Measurements from ENCODE around the gene PLK1. TPM values are rescaled to one million over a fixed set of nuclear protein-coding genes. Genes with fewer than 3 reads are reported as not detected.
"Not testable (repeated sequence)": the region's sequence is repeated elsewhere in the genome, so short reads cannot be mapped to it uniquely, and the experiment has no call there.

The PLK1 gene
- polyA plus RNA-seq (ENCODE audit: insufficient read length) = 38.8 TPM
- long read RNA-seq, donor 1, partial matches to known transcripts = 5 of 9 reads
- long read RNA-seq, donor 1, other reads (novel, unspliced or antisense) = 0 of 9 reads
- long read RNA-seq, donor 2, full-length matches to known transcripts = 10 of 10 reads
- long read RNA-seq, donor 2, partial matches to known transcripts = 0 of 10 reads
- long read RNA-seq, donor 2, other reads (novel, unspliced or antisense) = 0 of 10 reads
- long read RNA-seq, donor 3, partial matches to known transcripts = 0 of 3 reads
- long read RNA-seq, donor 3, other reads (novel, unspliced or antisense) = 0 of 3 reads
- long read RNA-seq, donor 4 = 0 reads
- long read RNA-seq, donor 5, full-length matches to known transcripts = 10 of 10 reads
- long read RNA-seq, donor 5, partial matches to known transcripts = 0 of 10 reads
- long read RNA-seq, donor 5, other reads (novel, unspliced or antisense) = 0 of 10 reads
- long read RNA-seq, donor 6, transcript PLK1-201 (10 exons, 2,227 nt) = major isoform, 7 of 12 reads
- long read RNA-seq, donor 6, partial matches to known transcripts = 5 of 12 reads
- long read RNA-seq, donor 6, other reads (novel, unspliced or antisense) = 0 of 12 reads
- long read RNA-seq, donor 7, transcript PLK1-201 (10 exons, 2,227 nt) = major isoform, 6 of 7 reads
- long read RNA-seq, donor 7, partial matches to known transcripts = 0 of 7 reads
- long read RNA-seq, donor 7, other reads (novel, unspliced or antisense) = 0 of 7 reads
- long read RNA-seq, donor 8, partial matches to known transcripts = 0 of 2 reads
- long read RNA-seq, donor 8, other reads (novel, unspliced or antisense) = 0 of 2 reads

- peak; percentile 88 for DNase-seq
Measured at GRCh38 chr16:23678430-23679273, at the start of gene PLK1. Gene PLK1 (plus strand): TSS chr16:23678889. CDS start chr16:23678933, 44 bp downstream.

DNA sequence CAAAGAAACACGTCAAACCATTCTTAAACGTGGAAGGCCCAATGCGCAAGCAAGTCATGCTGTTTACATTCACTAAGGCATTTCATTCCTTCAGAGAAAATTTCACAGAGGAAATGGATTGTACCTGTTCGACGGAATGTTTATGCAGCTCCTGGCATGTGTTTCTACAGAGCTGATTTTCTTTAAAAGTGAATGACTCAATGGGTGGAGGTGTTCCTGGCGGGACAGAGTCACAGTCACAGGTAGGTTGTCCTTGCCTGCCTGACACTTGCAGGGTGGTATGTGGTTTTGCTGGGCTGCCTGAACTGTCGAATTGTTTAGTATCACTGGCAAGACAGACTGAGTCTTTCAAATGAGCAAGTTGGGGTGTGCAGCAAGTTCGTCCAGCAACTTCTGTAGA is 49.2 kb upstream of the PLK1 start:
- no peak for DNase-seq

DNA sequence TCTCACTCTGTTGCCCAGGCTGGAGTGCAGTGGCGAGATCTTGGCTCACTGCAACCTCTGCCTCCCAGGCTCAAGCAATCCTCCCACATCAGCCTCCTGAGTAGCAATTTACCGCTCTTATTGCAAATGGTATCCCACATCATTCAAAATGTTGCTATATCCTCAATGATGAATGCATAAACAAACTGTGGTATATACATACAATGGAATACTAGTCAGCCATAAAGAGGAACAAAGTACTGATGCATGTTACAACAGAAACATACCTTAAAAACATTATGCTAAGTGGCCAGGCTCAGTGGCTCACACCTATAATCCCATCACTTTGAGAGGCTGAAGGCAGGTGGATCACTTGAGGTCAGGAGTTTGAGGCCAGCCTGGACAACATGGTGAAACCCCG is 46.8 kb upstream of the PLK1 start:
- DNase-seq = not testable (repeated sequence)

DNA sequence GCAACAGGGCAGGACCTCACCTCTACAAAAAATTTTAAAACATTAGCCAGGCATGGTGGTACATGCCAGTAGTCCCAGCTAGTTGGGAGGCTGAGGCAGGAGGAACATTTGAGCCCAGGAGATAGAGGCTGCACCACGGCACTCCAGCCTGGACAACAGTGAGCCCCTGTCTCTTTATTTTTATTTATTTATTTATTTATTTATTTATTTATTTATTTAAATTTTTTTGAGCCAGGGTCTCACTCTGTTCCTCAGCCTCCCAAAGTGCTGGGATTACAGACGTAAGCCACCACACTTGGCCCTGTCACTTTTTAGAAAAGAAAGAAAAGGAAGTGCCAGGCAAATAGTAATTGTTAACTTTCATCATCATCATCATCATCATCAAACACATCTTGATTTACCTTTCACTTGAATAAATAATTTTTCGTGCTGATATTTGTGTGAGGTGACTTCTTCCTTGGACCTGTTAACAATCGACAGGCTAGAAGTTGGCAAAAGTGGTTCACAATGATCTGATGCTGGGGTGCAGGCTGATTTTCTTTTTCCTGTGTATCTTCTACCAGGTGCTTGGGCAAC is 44.1 kb upstream of the PLK1 start:
- DNase-seq = no peak

DNA sequence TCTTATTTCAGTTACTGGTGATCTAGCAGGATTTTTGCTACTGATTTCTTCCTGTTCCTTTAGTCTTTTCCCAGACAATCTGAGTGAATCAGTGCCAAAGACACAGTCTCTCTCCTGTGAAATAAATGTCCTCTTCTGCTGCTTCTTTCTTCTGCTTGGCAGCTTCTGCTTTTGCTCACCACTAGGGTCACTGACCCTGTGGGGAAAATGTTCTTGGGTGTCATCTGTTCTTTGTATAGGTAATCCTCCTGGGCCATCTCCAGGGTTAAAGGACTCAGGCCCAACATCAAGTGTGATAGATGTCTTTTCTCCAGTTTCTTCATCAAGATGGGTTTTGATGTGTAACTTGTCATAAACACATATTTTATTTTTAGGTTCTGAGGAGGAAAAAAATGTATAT is 42.7 kb upstream of the PLK1 start:
- no peak for DNase-seq

DNA sequence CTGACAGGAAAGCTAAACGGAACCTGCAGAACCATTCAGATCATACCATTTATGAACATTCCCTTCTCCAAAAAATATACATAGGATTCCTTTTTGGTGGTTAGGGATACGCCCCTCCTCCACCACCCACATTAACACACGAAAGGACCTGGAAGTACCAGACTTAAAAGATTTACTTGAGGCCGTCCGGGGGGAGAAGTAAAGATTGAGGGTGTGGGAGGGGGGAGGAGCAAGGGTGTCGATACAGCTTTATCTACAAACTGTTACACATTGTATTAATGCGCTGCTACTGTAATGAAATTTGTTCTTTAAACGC is 38.1 kb upstream of the PLK1 start:
- no peak for DNase-seq

- peak; percentile 91 for DNase-seq
Measured at GRCh38 chr16:23640931-23641765, 37.5 kb upstream of the PLK1 start, which contains the start of the genes DCTN5 and PALB2. Gene DCTN5 (plus strand): TSS chr16:23641466. CDS start chr16:23641543, 77 bp downstream. Gene PALB2 (minus strand): TSS chr16:23641310. CDS start chr16:23641157, 153 bp downstream.

DNA sequence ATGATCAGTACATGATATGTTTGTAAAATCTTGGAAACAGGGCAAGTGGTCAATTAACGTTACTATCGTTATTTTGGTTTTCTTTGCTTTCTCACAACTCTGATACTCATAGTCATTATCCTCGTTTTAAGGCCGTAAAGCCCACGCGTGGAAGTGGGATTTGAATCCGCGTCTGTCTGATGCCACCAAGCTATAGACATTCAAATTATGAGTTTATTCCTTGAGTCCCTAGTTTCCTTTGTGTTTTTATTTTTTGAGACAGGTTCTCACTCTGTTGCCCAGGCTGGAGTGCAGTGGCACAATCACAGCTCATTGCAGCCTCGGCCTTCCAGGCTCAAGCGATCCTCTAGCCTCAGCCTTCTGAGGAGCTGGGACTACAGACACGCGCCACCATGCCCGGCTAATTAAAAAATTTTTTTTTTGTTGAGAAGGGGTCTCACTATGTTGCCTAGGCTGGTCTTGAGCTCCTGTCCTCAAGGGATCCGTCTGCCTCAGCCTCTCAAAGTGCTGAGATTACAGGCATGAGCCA is 36.4 kb upstream of the PLK1 start:
- no peak for DNase-seq

DNA sequence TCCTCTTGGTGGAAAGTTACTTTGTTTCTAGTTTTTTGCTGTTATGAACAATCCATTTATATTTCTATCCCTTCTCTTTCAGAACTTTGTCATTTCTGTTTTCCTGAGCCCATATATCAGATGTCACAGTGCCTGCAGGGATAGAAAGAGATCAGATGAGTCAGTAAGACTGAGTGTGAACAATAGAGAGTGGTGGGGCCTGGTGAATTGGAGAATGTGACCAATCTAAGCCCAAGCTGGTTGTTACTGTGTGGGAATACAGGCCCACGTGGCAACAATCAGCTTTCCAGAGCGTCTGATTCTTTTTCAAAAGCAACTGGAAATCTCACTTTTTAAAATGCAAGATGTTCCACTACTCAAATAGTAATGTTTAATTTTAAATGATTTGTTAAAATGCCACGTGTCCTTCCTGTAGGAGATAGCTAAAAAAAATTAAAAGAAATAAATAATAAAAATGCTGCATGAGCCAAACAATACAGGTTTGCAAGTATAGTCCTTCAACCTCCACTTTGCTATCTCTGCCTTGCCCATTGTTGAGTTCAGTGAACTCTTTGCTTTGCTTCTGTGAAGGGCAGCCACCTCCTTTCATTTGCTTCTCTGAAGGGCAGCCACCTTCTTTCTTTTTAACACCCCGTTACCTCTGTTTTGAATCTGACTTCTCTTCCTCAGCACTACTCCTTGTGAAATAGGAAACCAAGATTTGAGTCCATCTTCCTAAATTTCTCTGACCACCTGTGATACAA is 27.8 kb upstream of the PLK1 start:
- no peak for DNase-seq

DNA sequence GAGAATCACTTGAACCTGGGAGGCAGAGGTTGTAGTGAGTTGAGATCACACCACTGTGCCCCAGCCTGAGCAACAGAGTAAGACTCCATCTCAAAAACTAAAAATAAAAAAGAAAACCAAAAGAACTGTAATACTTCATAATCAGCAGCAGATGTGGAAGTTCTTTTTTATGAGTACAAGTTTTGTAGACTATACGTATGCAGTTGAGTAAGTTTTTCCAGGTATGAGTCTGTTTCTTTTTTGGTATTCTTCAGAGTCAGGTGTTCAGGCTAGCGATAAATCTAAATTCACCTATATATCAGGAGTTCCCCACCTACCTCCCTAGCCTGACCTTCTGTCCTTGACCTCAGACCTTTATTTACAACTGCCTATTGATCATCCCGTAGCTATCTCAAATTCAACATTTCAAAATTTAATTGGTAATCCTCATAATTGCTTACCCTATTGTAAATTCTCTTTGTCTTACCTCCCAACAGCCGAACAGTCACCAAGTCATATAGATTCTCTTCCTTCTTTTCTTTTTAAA is 26.7 kb upstream of the PLK1 start:
- DNase-seq = no peak

DNA sequence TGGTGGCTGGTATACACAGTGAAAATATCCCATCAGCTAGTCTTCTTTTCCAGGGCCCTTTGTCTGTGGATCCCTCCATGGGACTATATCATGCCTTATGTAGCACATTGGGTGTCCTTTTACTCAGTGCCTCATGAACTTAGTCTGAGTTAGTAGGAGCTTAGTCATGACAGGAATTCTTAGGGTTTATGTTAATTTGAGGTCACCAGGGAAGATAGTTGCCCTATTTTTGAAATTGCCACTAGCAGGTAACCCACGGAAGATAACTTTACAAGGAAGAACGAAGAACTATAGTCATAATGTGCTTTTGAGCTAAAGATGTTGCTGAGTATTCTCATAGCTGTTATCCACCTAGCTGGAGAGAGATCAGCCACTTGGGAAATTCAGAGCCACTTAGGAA is 14.8 kb upstream of the PLK1 start:
- DNase-seq = no peak

DNA sequence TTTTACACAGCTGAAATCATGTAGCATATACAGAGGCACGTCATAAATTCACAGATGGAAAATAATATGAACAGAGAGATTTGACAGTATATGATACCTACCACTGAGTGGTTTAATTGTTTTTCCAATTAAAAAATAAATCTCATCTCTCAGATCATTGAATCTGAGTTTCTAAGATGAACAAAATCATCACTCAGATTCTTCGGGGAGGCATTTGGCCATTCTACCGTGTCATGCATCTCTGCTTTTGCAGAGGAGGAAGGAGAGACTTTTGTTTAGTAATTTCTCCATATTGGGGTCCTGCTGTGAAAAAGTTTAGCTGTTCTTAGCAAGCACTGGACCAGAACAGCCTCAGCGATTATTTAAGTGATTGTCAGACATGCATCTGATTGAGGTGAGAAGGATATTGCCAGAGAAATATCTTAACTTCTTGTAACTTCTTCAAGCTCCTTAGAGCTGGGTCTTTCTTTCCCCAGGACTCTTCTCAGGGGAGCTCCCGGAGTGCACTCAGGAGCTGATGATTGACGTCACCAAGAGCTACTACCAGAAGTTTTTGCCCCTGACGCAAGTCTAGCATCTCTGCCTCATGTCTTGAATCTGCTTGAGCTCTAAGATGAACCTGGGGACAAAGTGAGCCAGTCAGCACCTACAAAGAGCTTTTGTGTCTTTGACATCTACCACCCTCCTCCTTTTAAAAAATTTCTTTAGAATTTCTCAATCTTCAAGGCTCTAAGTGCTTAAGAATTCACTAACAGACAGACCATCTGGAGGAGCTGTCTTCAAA is 11.9 kb upstream of the PLK1 start:
- no peak for DNase-seq

- no peak for DNase-seq
Measured at GRCh38 chr16:23667355-23667659, 11.4 kb upstream of the PLK1 start.

GRCh38 chr16:23668225-23668624 is 10.5 kb upstream of the PLK1 start:
- DNase-seq = no peak

- no peak for DNase-seq
Measured at GRCh38 chr16:23668873-23669272, 9.8 kb upstream of the PLK1 start.

DNA sequence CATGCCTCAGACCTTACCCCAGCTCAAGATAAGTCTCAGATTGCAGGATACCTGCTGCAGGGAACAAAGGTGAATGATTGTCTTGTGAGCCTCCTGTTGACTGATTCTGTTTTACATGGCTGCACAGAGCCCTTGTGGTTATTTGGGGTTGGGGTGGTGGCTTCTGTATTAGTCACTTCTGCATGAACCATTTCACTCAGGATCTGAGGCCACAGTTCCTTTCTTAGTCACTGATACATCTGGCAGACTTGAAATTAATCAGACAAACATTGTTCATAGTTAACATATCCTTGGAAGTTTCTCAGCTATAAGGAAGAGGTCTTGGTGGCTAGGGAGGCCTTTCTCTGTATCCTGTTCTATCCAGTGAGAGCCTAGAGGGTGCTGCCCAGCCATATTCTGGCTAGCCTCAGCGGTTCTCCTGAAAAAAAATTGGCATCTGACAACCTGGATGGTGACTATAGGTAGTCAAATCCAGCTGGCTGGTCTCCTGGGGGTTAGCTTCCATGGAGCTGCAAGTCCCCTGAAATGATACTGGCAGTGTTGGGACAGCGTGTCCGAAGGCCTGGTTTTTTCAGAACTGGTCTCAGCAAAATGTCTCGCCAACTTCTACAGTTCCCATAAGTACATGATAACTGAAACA is 8.4 kb upstream of the PLK1 start:
- no peak for DNase-seq

DNA sequence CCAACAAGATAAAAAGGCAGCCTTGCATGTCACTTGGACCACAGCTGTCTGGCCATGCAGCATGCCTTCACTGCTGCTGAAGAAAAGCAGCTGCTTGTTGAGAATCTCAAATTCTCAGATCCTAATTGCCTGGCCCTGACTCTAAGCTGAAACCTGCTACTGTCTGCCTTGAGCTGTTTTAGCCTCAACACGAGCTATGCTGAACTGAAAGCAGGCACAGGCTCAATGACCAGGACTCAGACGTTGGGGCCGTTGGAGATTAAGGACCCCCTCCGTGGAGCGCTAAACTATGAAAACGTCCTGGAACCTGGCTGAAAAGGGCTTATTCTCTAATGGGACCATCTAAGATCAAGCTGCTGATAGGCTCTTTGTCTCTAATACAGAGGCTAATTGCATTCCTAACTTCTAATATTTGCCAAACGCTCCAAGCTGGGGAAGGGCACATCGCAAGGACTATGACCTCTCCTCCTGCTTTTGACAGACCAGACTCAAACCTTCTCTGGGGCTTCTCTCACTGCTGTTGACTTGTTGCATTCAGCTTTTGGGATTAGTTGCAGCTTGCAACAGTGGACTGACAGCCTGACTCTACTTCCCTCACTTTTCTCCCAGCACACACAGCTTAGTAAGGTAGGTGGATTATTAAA is 4.6 kb upstream of the PLK1 start:
- no peak for DNase-seq

DNA sequence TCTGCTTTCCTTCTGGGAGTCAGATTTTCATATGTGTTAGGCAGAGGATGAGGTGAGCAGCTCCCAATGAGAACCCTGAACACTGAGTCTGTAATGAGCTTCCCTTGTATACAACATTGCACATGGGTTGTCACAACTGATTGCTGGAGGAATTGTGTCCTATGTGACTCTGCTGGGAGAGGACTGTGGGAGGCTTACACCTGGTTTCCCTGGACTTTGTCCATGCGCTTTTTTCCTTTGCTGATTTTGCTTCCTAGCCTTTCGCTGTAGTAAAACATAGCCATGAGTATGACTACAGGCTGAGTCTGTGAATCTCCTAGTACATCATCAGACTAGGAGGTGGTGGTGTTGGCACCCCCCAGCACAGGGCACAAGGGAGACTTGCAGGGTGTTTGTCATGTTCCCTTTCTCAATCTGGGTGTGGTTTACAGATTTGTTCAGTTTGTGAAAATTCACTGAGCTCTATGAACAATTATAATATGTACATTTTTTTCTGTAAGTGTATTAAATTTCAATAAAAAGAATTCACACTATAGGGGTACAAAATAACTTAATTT is 1.7 kb upstream of the PLK1 start:
- no peak for DNase-seq
